Muscle of leg (tissue), 11 donors: ENCODE measurements around the gene OXT. TPM values are rescaled to one million over a fixed set of nuclear protein-coding genes. Genes with fewer than 3 reads are reported as not detected.
A peak's percentile ranks its signal among the peaks of the same experiment; 100 is the strongest.
"Not testable (repeated sequence)": the region's sequence is repeated elsewhere in the genome, so short reads cannot be mapped to it uniquely, and the experiment has no call there.

Source experiments
- DNase-seq: peaks from one replicate; pipeline ENCODE4 v3.0.0; 2013
- H3K27ac ChIP-seq: one replicate; pipeline ENCODE4 v1.5.1; 2013; ENCODE audit warnings: mild to moderate bottlenecking, low read length, control low read depth
- H3K27me3 ChIP-seq: one replicate; pipeline ENCODE4 v1.6.1; 2013; ENCODE audit warnings: low read length; ENCODE audit not compliant: control insufficient read depth, insufficient read depth
- H3K36me3 ChIP-seq: one replicate; pipeline ENCODE4 v1.6.1; 2013; ENCODE audit warnings: low read length; ENCODE audit not compliant: control insufficient read depth, insufficient read depth
- H3K4me1 ChIP-seq: one replicate; pipeline ENCODE4 v1.6.1; 2013; ENCODE audit warnings: low read length; ENCODE audit not compliant: control insufficient read depth, insufficient read depth
- H3K4me3 ChIP-seq: one replicate; pipeline ENCODE4 v1.5.1; 2013; ENCODE audit warnings: low read length, control low read depth
- H3K9me3 ChIP-seq: replicated peaks from 2 replicates; pipeline ENCODE4 v1.6.1; 2013; ENCODE audit warnings: low read depth, low read length; ENCODE audit not compliant: control insufficient read depth
- WGBS: methylation state at CpG from one replicate; pipeline ENCODE4 v1.1.5; 2013; ENCODE audit warnings: missing lambda C conversion rate; ENCODE audit not compliant: insufficient coverage; 5-methylcytosine and 5-hydroxymethylcytosine counted together
- polyA plus RNA-seq, 8 donors: library from polyadenylated mRNA; unstranded; fragments of 120-200 nt; gene quantifications; one replicate each; pipeline versions ENCODE4 v1.2.1 to v1.2.3, GENCODE V29; 2013; ENCODE audit warnings: inconsistent platforms in 1 of 8, low replicate concordance in 1 of 8; ENCODE audit not compliant: insufficient read length in 8 of 8, insufficient read depth in 1 of 8
- total RNA-seq: library from RNA; stranded (reverse); fragments of 120-200 nt; gene quantifications from one replicate; pipeline ENCODE4 v1.2.4, GENCODE V29; 2013

Gene OXT
- total and polyA plus RNA-seq, 9 donors = 0.27 to 0.92 (median 0.64) TPM; not detected in 1

GRCh38 chr20:3072530-3073250 lies 1.3 kb downstream of the OXT start:
- H3K4me1 ChIP-seq = peaks cover 10% of the 10 kb centered on the region
- no peaks in the 10 kb centered on the region for H3K9me3 ChIP-seq
- peaks cover 44% of the 10 kb centered on the region for H3K27me3 ChIP-seq
- H3K36me3 ChIP-seq = no peaks in the 10 kb centered on the region
- H3K4me3 ChIP-seq = peak overlapping the region; percentile 45
- DNase-seq = no peak
- 61% methylated on average over 19 of the region's 22 CpGs for WGBS
- H3K27ac ChIP-seq = no peak overlapping the region

GRCh38 chr20:3073251-3073643 lies 1.8 kb downstream of the OXT start:
- WGBS = 86% methylated on average over 5 of the region's 8 CpGs
- not testable (repeated sequence) for H3K9me3 ChIP-seq, H3K36me3 ChIP-seq, H3K4me3 ChIP-seq, H3K27ac ChIP-seq, DNase-seq
- peaks cover 10% of the 10 kb centered on the region for H3K4me1 ChIP-seq
- peaks cover 44% of the 10 kb centered on the region for H3K27me3 ChIP-seq

GRCh38 chr20:3074812-3075211 lies 3.4 kb downstream of the OXT start:
- Histone ChIP-seq H3K9me3 (no peaks in the 10 kb centered on the region), H3K36me3 (no peaks in the 10 kb centered on the region), H3K27me3 (peaks cover 46% of the 10 kb centered on the region), H3K4me1 (peaks cover 10% of the 10 kb centered on the region), H3K27ac (no peak overlapping the region), H3K4me3 (no peak overlapping the region)
- no peak for DNase-seq
- 77% methylated on average over 5 of the region's 6 CpGs for WGBS

GRCh38 chr20:3075315-3075714 lies 3.9 kb downstream of the OXT start:
- Histone ChIP-seq H3K4me1 (peaks cover 10% of the 10 kb centered on the region), H3K27me3 (peaks cover 50% of the 10 kb centered on the region)
- not testable (repeated sequence) for H3K36me3 ChIP-seq, H3K4me3 ChIP-seq, H3K27ac ChIP-seq, DNase-seq, H3K9me3 ChIP-seq
- WGBS = 78% methylated on average over 1 of the region's 6 CpGs

GRCh38 chr20:3077618-3078134 lies 6.3 kb downstream of the OXT start:
- Histone ChIP-seq H3K4me3 (no peak overlapping the region), H3K36me3 (no peaks in the 10 kb centered on the region), H3K9me3 (no peaks in the 10 kb centered on the region), H3K27ac (no peak overlapping the region), H3K4me1 (peaks cover 3% of the 10 kb centered on the region), H3K27me3 (peaks cover 53% of the 10 kb centered on the region)
- DNase-seq = no peak
- WGBS = 86% methylated on average over 1 of the region's 4 CpGs

- Histone ChIP-seq H3K27me3 (peaks cover 65% of the 10 kb centered on the region), H3K4me3 (no peak overlapping the region), H3K9me3 (no peaks in the 10 kb centered on the region), H3K27ac (no peak overlapping the region), H3K4me1 (peaks cover 8% of the 10 kb centered on the region), H3K36me3 (no peaks in the 10 kb centered on the region)
- no peak for DNase-seq
- WGBS = 56% methylated on average over 2 of the region's 6 CpGs
Observed at GRCh38 chr20:3080939-3081388, 9.5 kb downstream of the OXT start.

GRCh38 chr20:3081641-3082040 lies 10.2 kb downstream of the OXT start:
- Histone ChIP-seq H3K27me3 (peaks cover 63% of the 10 kb centered on the region), H3K27ac (no peak overlapping the region), H3K4me1 (peaks cover 8% of the 10 kb centered on the region), H3K36me3 (no peaks in the 10 kb centered on the region), H3K4me3 (no peak overlapping the region), H3K9me3 (no peaks in the 10 kb centered on the region)
- DNase-seq = no peak
- 87% methylated on average over 9 of the region's 11 CpGs for WGBS

GRCh38 chr20:3082306-3082951 lies 11.0 kb downstream of the OXT start:
- Histone ChIP-seq H3K27me3 (peaks cover 59% of the 10 kb centered on the region), H3K36me3 (no peaks in the 10 kb centered on the region), H3K4me3 (no peak overlapping the region), H3K4me1 (peaks cover 8% of the 10 kb centered on the region), H3K27ac (no peak overlapping the region), H3K9me3 (no peaks in the 10 kb centered on the region)
- no peak for DNase-seq
- WGBS = 3% methylated on average over 51 of the region's 71 CpGs

GRCh38 chr20:3082955-3083952 lies 11.8 kb downstream of the OXT start:
- Histone ChIP-seq H3K36me3 (no peaks in the 10 kb centered on the region), H3K4me1 (peaks cover 8% of the 10 kb centered on the region), H3K4me3 (no peak overlapping the region), H3K27ac (no peak overlapping the region), H3K27me3 (peaks cover 62% of the 10 kb centered on the region), H3K9me3 (no peaks in the 10 kb centered on the region)
- no peak for DNase-seq
- 10% methylated on average over 59 of the region's 76 CpGs for WGBS
